Activated CD4-positive, CD25-positive, alpha-beta regulatory T cell treated with anti-CD3 and anti-CD28 coated beads, Interleukin-2, amount 50 U/mL, for 16 hours (primary cell): ENCODE measurements around the gene ABT1.
A peak's percentile ranks its signal among the peaks of the same experiment; 100 is the strongest.

Source experiments
- DNase-seq: peaks from one replicate; pipeline ENCODE4 v3.0.0-alpha.2; 2020; ENCODE audit warnings: low read depth, low spot score

Gene ABT1

DNA sequence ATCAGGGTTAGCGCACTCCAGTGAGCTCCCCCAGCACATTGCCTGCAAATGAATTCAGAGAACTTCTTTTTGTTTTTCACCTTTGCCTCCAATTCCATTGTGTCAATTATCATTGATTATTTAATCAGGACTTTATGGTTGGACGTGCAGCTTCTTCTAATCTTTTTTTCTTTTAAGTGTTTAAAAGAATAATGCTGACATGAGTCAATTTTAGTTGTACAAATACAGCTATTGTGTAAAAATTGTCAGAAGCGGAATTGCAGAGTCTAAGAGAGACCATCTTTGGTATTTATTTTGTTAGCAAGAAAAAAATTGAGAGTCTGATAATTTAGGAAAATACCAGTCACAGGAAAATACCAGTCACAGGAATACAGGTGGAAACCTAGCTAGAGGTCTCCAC is 5.5 kb downstream of the ABT1 start:
- DNase-seq: no peak

DNA sequence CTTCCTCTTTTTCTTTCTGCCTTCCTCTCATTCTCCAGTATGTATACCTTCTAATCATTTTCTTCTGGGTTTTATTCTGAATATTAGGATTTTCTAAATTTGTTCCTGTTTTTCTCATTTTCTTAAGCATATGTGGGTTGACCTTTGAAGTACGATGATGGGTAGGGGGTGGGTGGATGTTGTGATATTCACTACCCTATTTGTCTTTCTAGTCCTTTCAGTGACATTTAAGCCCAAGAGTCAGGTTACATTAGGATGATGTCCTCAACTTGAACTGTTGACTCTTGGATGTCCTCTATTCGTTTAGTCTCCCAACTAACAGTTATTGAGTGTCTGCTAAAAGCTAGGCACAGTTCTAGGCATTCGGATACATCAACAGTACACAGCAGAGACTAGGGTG is 7.3 kb downstream of the ABT1 start:
- no peak for DNase-seq

DNA sequence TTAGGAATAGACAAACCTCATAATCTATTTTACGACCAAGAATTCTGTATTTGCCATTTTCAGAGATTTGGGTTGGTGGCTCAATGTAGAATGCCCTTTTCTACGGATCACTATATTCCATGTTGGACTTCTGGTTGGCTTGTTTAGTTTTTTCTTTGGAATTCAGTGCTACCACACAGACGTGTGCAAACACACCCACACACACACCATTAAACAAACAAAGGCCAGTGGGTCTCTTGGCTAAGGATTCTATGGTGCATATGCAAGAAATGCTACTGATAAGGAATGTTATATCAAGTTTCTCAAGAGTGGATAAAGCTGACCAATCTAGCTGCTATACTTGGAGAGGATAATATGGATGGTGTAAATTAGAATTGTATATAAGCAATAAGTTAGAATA is 8.0 kb downstream of the ABT1 start:
- DNase-seq: no peak

DNA sequence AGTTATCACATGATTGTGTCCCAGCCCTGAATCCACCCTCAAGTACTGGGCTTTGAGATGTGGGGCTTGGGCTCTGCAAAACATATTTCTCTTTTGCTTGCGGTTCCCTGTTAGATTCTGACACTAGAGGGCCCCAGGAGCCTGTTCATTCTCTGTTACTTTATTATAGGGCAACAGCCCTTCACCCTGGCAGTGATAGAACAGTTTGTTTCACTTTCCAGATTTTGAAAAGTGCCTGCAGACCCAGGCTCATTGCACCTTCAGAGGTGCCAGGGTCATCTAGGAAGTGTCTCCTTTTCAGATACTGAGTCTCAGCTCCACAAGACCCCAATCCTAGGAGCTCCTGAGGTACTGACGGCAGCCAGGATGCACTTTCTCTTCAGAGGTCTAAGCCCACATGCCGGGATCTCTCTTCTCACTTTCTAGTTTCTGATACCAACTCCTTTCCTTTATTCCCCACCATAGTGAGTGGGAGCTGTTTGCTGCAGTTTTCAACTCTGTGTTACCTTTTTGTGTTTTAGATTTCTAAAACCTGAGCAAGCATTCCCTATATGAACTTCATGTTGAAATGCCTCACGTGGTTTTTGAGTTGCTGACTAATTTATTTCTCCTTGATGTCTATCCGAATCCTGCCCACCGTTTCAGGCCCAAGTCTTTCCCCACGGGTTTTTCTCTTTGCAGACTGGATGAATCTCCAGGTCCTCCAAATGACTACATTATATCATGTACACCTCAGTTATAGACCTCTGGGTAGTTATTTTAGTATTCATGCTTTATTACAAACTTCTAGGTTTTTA is 10.9 kb downstream of the ABT1 start:
- peak; percentile 33 for DNase-seq

DNA sequence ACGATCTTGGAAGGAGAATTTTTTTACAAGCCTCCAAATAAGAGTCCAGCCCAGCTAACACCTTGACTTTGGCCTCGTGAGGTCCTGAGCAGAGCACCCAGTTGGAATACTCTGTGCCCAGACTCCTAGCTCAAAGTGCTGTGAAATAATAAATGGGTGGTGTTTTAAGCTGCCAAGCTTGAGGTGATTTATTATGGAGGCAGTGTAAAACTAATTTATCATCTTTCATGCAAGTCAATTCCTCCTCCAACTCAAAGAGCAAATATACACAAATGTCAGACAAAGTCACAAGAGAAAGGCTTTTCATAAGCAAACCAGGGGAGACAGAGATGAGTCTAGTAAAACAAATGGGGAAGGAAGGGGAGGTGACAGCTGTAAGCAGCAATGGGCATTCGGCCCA is 12.7 kb downstream of the ABT1 start:
- DNase-seq: no peak

DNA sequence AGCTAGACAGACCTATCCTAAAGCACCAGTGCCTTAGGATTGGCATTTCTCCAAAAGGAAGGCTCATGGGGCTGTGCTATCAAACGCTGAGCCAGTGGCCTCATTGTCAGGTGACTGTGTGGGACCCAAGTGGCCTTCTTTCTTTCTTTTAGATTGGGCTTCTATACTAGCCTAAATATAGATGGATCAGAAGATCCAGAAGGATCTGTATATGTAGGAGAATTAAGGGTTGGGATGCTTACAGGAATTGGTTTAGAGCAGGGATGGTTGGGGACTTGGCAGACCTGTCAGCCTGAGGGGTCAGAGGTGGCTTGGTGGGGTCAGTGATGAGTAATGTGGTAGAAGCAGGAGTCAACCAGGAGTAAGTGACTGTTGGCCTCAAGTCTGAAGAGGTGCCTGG is 14.8 kb downstream of the ABT1 start:
- DNase-seq: no peak

DNA sequence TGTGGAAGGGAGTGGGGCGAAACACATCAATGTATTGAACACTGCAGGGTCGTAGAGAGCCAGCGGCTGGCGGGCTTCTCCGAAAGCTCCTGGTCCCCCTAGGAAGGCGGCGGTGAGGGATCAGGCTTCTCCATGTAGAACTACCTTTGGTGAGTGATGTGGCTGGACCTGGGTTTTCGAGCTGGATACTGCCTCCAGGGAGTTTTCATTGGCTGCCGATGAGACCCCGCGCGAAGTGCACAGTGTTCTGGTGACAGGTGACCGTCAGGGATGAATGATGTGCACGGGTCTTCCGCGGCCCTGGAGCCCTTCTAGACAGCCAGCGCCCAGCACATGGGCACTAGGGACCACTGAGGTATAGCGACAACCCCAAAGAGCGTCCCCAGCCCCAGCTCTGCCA is 16.4 kb downstream of the ABT1 start:
- DNase-seq: no peak

DNA sequence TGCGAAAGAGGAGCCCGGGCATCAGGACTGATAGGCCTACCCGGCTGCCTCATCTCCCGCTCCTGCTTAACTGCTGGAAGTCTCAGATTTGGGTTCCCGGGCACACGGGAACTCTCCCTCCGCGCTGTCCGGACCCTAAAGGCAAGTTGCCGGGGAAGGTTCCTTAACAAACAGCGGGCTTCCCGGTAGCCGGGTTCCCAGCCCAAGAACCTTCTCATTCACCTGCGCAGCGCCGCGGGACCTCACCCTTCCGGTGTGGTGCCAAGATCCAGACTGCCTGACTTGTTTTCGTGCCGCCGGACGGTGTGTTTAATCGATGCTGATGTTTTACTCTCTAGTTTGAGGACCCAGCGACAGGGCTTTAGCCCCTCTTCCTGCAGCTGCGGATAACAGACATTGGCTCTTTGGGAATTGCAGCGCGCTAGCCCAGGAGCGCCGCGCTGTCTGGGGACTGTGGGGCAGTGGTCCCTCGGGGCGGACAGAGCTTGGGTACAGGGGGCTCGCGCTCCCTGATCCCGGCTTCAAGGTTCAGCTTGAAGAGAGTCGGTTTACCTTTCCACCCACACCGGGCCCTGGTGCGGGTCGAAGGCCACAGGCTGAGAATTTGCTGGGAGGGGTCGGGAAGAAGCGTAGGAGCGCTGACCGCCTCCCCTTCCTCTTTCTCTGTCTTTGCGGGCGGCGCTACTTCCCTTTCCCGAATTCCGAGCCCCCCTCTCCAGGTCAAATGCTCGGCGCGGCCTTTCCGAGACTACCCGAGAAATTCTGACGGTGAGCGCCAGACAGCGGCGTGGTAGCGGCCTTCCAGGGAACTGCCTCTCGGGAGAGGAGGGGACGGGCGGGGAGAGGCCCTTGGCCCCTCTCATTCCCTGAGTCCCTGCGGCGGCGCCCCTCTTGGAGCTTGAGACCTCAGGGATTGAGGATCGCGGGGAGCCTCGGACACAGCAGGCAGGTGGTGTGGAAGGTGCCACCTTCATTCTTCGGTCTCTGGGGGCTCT is 17.2 kb downstream of the ABT1 start:
- no peak for DNase-seq

DNA sequence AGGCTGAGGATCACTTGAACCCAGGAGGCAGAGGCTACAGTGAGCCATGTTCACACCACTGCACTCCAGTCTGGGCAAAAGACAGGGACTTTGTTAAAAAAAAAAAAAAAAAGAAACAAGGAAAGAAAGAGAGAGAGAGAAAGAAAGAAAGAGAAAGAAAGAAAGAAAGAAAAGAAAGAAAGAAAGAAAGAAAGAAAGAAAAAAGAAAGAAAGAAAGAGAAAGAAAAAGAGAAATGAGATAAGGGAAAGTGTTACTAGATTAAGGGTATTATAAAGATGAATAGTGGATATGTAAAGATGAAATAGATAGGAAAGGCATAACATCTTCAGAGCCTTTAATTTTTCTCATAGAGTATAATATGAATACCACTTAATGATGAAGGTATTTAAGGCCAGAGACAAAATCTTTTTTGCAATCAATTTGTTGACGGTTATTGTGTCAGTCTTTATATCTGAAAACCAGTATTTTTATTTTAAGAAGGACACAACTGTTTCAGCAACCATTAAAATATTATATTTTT is 26.6 kb downstream of the ABT1 start:
- no peak for DNase-seq

DNA sequence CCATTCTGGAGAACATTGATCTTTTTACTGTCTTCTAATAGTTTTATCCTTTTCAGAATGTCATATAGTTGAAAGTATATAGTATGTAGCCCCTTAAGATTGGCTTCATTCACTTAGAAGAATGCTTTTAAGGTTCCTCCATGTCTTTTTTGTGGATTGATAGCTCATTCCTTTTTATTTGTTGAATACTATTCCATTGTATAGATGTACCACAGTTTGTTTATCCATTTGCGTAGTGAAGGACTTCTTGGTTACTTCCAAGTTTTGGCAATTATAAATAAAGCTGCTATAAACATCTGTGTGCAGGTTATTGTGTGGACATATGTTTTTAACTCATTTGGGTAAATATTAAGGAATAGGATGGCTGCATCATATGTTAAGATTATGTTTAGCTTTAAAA is 27.8 kb downstream of the ABT1 start:
- DNase-seq: no peak

DNA sequence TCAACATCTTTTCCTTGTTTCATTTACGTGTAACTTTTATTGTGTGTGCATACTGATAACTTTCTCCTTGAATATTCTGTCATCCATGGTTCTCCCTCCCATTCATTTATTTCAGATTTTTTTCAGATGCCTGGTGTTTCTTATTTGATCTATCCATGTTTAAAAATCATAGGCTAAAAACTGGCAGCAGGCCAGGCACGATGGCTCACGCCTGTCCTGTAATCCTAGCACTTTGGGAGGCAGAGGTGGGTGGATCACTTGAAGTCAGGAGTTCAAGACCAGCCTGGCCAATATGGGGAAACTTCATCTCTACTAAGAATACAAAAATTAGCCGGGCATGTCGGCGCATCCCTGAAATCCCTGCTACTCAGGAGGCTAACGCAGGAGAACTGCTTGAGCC is 31.1 kb downstream of the ABT1 start:
- DNase-seq: no peak

DNA sequence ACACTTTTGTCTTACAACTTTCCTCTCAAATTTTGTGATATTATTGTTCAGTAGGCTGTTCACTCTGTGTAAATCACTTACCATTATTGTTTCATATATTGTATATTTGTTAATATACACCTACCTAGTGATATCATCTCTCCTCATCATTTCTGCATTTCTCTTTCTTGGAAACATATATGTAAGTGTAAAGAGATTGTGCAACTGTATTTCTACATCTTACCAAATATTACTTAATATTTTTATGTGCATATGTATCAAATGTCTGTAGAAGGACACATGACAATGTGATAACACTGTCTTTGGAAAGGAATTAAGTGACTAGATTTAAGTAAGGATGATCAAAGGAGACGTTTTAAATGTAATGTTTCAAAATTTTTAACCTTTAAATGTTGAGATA is 32.6 kb downstream of the ABT1 start:
- DNase-seq: no peak

DNA sequence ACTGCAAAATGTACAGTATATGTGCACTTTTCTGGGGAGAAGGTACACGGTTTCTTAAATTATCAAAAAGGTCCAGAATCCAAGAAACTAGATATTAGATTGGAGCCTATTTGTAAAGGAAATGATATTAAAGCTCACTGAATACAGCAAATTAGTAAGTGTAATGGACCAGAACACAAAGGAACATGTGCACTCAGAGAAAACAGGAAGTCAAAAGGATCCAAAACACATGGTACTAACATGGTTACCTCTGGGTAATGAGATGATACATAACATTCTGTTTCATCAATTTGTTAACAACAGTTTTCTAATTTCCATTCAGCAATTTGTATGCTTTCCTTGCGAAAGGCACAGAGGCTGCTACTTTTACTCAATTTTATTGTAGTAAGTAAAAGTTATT is 44.1 kb downstream of the ABT1 start:
- no peak for DNase-seq

DNA sequence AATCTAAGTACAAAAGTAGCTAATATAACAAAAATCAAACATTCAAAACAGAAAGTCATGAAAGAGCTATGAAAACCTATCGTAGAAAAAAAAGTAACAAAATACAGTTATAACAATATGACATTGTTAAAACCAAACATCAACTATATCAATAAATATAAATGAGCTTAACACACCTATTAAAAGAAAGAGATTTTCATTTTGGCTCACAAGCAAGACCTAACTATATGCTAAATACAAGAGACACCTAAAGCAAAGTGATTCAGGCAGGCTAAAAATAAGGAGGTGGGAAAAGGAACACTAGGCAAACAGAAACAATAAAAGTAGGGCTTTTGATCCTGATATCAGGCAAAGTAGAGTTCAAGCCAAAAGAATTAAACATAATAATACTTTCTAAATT is 49.3 kb downstream of the ABT1 start:
- no peak for DNase-seq
